MG63 (cell line): ENCODE results near the gene CFAP46. TPM values are rescaled to one million over a fixed set of nuclear protein-coding genes. Genes with fewer than 3 reads are reported as not detected.
"Not testable (repeated sequence)": the region's sequence is repeated elsewhere in the genome, so short reads cannot be mapped to it uniquely, and the experiment has no call there.

ENCODE experiments used
- DNase-seq: peaks from one replicate; pipeline ENCODE4 v3.0.0-alpha.2; 2020
- H3K27me3 ChIP-seq: fragments of 250-450 bp; sonication (Bioruptor Pico); 2 replicates; pipeline ENCODE4 v1.5.1; 2020; ENCODE audit warnings: mild to moderate bottlenecking, moderate library complexity
- H3K36me3 ChIP-seq: fragments of 250-450 bp; sonication (Bioruptor Pico); 2 replicates; pipeline ENCODE4 v1.5.1; 2020; ENCODE audit warnings: mild to moderate bottlenecking, moderate library complexity
- H3K4me3 ChIP-seq: fragments of 250-450 bp; sonication (Bioruptor Pico); 2 replicates; pipeline ENCODE4 v1.5.1; 2020; ENCODE audit warnings: mild to moderate bottlenecking, moderate library complexity
- H3K9me3 ChIP-seq: fragments of 250-450 bp; sonication (Bioruptor Pico); 2 replicates; pipeline ENCODE4 v1.5.1; 2020; ENCODE audit warnings: mild to moderate bottlenecking, moderate library complexity
- total RNA-seq: library from RNA; depleted of rRNA; stranded (reverse); fragments of >200 nt; shearing (Covaris generic); gene quantifications from 2 replicates; pipeline ENCODE4 v1.2.3, GENCODE V29; 2014; ENCODE audit warnings: low replicate concordance

Gene CFAP46
- total RNA-seq, 1 experiment from 2014 or later, result 0.33 TPM

DNA sequence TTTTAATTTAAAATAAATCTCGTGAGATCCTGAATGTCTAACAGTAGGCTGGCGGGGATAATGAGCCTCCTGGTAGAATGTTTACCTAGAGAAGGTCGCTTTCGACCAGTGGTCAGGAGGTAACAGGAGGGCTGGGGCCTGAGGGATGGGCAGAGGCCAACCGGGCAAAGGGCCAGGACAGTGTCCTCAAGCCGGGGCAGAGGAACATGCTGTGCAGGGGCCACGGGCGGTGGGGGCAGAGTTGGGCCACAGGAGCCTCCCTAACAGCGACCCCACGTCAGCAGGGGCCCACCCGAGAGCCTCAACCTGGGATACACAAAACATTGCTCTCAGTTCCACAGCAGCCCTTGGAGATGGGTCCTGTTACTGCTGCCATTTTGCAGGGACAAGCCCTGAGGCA, 14.5 kb downstream of the CFAP46 start:
- no peak for DNase-seq
- no peaks in the 10 kb centered on the region for H3K9me3 ChIP-seq
- no peaks in the 10 kb centered on the region for H3K27me3 ChIP-seq
- no peak overlapping the region for H3K4me3 ChIP-seq
- H3K36me3 ChIP-seq, result no peaks in the 10 kb centered on the region

GRCh38 chr10:132926777-132927650, 15.4 kb downstream of the CFAP46 start:
- no peaks in the 10 kb centered on the region for H3K9me3 ChIP-seq
- no peak for DNase-seq
- H3K27me3 ChIP-seq, result no peaks in the 10 kb centered on the region
- no peaks in the 10 kb centered on the region for H3K36me3 ChIP-seq
- no peak overlapping the region for H3K4me3 ChIP-seq

DNA sequence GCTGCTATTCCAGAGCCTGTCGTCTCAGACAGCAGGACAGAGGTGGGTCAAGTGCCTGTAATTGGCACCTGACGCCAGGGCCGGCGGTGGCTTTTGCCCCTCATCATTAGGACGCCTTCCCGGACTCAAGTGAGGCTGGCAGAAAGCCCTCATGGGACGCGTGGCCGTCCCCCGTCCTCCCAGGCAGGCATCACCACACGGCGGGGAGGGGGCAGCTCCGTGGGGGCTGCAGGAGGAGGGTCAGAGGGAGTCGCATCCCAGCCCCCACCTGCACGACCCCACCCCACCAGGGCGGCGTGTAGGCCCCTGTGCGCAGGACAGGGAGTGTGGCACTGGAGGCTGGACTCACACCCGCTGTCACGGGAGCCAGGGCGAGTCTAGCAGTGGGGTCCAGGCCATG, 16.3 kb downstream of the CFAP46 start:
- Histone ChIP-seq H3K4me3 (no peak overlapping the region), H3K27me3 (no peaks in the 10 kb centered on the region), H3K9me3 (no peaks in the 10 kb centered on the region), H3K36me3 (no peaks in the 10 kb centered on the region)
- no peak for DNase-seq

DNA sequence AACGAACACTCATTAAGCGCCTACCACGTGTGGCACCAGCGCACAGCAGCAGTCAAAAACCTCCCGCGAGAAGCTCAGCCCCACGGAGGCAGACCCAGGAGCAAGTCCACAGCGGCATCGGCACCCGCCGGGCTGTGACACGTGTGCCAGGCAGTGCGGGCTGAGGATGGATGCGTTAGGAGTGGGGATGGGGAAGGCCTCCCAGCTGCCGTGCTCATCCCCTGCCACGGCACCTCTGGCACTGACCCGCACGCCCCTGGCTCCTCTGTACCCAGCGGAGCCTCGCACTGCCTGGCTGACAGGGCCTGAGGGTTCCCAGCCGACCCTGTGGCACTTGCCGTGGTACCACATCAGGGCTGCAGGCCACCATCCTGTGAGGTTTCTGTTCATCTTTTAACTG, 16.8 kb downstream of the CFAP46 start:
- H3K27me3 ChIP-seq, result no peaks in the 10 kb centered on the region
- no peak overlapping the region for H3K4me3 ChIP-seq
- no peaks in the 10 kb centered on the region for H3K9me3 ChIP-seq
- H3K36me3 ChIP-seq, result no peaks in the 10 kb centered on the region
- no peak for DNase-seq

DNA sequence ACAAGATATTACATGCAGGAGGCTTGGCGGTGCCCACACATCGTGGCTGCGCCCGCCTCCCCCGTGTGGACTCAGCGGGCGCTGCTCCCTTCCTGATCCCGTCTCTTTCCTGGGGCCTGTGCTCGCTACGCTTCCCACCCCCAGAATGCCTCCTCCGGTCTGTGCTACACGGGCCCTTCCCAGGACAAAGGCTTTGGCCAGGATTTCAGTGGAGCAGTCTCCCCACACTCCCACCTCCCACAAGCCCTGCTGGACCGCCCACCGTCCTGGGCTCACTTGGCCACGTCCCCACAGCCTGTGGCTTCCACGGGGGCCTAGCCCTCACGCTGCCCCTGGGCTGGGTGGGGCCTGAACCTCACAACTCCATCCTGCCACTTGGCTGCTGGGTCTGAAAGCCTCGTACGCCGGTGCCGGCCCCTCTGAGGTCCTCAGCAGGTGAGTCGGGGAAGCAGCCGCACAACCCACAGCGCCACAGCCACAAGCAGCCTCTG, 17.3 kb downstream of the CFAP46 start:
- no peak overlapping the region for H3K4me3 ChIP-seq
- DNase-seq, result no peak
- no peaks in the 10 kb centered on the region for H3K27me3 ChIP-seq
- H3K36me3 ChIP-seq, result no peaks in the 10 kb centered on the region
- H3K9me3 ChIP-seq, result no peaks in the 10 kb centered on the region

DNA sequence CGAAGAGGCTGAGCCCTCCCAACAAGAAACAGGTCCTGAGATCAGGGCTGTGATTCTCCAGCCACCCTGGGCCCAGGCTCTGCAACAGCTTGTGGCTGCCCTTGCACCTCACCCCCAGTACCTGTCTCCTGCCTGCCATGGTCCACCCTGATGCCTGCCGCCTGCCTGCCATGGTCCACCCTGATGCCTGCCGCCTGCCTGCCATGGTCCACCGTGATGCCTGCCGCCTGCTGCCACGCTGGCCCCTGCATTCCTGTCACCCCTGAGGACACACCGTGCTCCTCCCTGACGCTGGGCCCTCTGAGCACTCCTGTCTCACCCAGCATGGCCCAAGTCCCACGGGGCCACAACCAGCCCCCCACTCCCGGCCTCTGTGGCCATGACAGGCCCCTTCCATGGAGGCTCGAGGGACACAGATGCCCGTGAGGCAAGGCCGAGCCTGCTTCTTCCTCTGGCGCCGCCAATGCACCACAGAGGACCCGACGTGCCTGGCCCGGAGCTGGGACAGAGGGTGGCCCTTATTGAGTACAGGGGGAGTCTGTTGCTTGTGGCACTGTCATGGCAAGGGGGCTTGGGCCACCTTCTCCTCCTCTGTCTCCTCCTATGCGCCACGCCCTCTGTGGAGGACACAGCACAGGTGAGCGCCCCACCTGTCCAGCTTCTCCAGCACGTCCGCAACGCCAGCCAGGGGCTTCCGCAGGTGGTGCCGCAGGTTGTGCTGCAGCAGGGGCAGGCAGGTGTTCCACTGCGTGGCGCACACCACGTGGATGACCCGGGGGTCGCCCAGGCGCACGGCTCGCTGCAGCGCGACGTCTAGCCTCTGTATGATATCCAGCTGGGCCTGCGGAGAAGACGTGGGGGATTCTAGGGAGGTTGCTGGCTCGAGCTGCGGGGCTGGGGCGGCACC, 18.1 kb downstream of the CFAP46 start:
- Histone ChIP-seq H3K4me3 (no peak overlapping the region), H3K27me3 (no peaks in the 10 kb centered on the region), H3K36me3 (no peaks in the 10 kb centered on the region), H3K9me3 (no peaks in the 10 kb centered on the region)
- no peak for DNase-seq

GRCh38 chr10:132923384-132923783, 19.0 kb downstream of the CFAP46 start:
- H3K4me3 ChIP-seq, H3K9me3 ChIP-seq, H3K36me3 ChIP-seq, H3K27me3 ChIP-seq, DNase-seq: not testable (repeated sequence)

DNA sequence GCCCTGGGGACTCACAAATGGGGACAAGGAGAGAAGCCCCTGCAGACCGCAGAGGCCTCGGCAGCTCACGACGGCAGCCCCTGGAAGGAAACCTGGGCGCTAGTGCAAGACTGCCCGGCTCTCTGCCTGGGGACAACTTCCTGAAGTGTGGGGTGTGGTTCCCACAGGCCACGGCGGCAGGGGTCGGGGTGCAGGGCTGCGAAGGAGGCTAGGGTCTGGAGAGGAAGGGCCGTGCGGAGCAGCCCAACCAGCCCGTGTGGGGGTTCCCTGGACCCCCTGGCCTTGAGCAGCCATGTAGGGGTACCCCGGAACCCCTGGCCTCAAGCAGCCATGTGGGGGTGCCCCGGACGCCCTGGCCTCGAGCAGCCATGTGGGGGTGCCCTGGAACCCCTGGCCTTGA, 19.5 kb downstream of the CFAP46 start:
- no peak for DNase-seq
- Histone ChIP-seq H3K4me3 (no peak overlapping the region), H3K36me3 (no peaks in the 10 kb centered on the region), H3K9me3 (no peaks in the 10 kb centered on the region), H3K27me3 (peaks cover 2% of the 10 kb centered on the region; the same call in 1 of the 2 replicates)

DNA sequence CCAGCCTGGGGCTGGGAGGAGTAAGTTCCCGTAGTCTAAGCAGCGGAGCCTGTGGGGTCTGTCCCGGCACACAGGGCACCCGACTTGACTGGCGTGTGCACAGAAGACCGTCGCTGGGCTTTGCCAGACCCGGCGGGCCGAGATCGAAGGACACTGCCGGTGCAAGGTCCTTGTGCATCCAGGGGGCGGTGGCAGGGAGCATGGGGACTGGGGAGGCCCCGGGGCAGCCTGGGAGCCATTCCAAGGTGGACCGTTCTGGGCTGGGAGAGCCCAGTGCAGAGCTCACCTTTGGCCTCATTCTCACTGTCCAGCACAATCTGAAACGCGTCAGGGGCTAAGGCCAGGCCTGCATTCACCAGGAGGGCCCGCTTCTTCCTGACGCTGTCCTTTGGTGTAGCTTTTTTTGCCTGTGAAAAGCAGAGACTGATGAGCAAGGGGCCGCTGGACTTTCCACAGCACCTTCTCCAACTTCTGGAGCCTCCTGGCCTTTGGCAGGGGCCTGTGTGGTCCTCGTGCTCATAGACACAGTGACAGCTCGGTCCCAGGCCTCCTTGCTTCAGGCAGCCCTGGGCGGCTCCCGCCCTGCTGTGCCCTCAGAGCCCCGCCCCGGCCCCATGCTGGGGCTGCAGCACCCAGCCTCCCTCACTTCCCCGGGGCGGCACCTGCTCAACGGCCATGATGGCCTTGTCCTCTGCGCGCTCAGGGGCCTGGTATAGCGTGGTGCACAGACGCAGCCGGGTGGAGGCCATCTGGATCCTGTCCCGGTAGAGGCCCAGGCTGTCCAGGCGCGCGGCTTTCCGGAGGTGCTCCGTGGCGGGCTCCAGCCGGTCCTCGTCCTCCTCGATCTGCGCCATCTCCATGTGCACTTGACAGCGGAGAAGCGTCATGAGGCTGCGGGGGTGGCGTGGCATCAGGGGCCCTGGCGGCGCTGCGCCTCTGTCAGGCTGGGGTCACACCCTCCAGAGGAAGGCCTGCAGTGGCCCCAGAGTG, 20.3 kb downstream of the CFAP46 start:
- DNase-seq, result no peak
- Histone ChIP-seq H3K9me3 (no peaks in the 10 kb centered on the region), H3K4me3 (no peak overlapping the region), H3K36me3 (no peaks in the 10 kb centered on the region), H3K27me3 (peaks cover 2% of the 10 kb centered on the region; the same call in 1 of the 2 replicates)

DNA sequence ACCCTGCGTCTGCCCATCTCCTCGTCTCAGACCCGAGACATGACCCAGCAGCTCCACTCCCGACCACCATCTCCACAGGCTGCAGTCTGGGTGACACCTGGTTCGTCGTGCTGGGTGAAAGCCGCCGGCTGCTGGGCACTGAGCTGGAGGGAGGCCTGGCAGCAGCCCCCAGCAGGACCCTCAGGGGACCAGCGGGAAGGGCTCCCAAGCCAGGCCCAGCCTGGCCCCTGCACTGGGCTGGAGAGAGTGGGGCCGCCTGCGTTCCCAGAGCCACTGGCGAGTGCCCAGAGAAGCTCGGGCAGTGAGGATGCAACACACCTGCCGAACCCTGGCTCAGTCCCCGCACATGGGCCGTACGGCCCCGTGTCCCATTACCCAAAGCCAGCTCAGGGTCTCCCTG, 21.3 kb downstream of the CFAP46 start:
- H3K36me3 ChIP-seq, result no peaks in the 10 kb centered on the region
- H3K27me3 ChIP-seq, result peaks cover 2% of the 10 kb centered on the region; the same call in 1 of the 2 replicates
- no peak overlapping the region for H3K4me3 ChIP-seq
- DNase-seq, result no peak
- H3K9me3 ChIP-seq, result no peaks in the 10 kb centered on the region

- peaks cover 2% of the 10 kb centered on the region; the same call in 1 of the 2 replicates for H3K27me3 ChIP-seq
- no peaks in the 10 kb centered on the region for H3K9me3 ChIP-seq
- no peak overlapping the region for H3K4me3 ChIP-seq
- no peaks in the 10 kb centered on the region for H3K36me3 ChIP-seq
- DNase-seq, result no peak
Observed at GRCh38 chr10:132920101-132920925, 22.1 kb downstream of the CFAP46 start.

GRCh38 chr10:132919374-132920100, 22.8 kb downstream of the CFAP46 start:
- Histone ChIP-seq H3K9me3 (no peaks in the 10 kb centered on the region), H3K36me3 (no peaks in the 10 kb centered on the region), H3K27me3 (peaks cover 2% of the 10 kb centered on the region; the same call in 1 of the 2 replicates), H3K4me3 (no peak overlapping the region)
- DNase-seq, result no peak

DNA sequence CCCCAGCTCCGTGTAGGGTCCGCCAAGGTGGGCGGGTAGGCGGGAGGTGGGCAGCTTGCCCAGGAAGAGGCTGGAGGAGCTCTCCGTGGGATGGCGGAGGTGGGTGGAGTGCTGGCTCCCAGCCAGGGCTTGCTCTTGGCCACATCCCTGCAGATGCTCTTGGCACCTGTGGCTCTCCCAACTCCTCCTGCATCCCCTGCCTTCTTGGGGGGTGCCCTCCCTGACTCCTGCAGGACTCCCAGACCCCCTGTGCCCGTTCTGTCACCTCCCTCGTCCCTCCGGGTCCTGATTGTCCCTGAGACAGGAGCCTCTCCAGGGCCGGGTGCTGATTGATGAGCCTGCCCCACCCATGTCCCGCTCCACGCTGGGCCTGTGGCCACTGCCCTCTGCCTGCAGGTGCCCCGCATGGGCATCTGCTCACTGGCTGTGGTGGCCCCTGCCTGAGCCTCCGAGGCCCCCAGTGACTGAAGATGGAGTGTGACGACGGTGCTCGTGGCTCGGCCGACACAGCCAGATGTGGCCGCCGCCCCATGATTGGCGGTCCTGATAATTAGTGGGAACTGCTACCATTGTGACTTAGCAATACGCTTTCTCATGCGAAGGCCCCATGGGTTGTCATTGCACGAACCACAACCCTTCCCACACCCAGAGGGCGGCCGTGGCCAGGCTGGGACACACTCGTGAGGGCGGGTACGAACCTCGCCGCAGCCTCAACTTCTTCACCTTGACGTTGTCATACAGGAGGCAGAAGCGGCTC, 23.6 kb downstream of the CFAP46 start:
- no peaks in the 10 kb centered on the region for H3K9me3 ChIP-seq
- H3K27me3 ChIP-seq, result peaks cover 2% of the 10 kb centered on the region; the same call in 1 of the 2 replicates
- DNase-seq, result peak; percentile 23
- H3K36me3 ChIP-seq, result no peaks in the 10 kb centered on the region
- no peak overlapping the region for H3K4me3 ChIP-seq

GRCh38 chr10:132918264-132918616, 24.1 kb downstream of the CFAP46 start:
- no peaks in the 10 kb centered on the region for H3K36me3 ChIP-seq
- no peak overlapping the region for H3K4me3 ChIP-seq
- H3K9me3 ChIP-seq, result no peaks in the 10 kb centered on the region
- peaks cover 2% of the 10 kb centered on the region; the same call in 1 of the 2 replicates for H3K27me3 ChIP-seq
- DNase-seq, result no peak
